HEK293 (cell line): ENCODE data around the gene ENO3.

Experiments used
- CTCF ChIA-PET: fragments of 350-600 bp; formaldehyde crosslinking; extraction: SDS; loops from one replicate; lab custom pipeline; 2021; ENCODE audit warnings: antibody characterized with exemption; lab: Yijun Ruan, JAX
- POLR2A ChIA-PET: fragments of 300-600 bp; formaldehyde crosslinking; extraction: SDS; loops from one replicate; lab custom pipeline; 2020; ENCODE audit warnings: antibody characterized with exemption, inconsistent platforms; lab: Yijun Ruan, JAX
- H3K27ac ChIP-seq: fragments of 200-500 bp; sonication (Bioruptor generic); 2 replicates; pipeline ENCODE4 v1.5.1; 2014; ENCODE audit warnings: low read depth, low read length, control low read depth, inconsistent platforms; ENCODE audit errors: extremely low read depth
- H3K36me3 ChIP-seq, 2 experiments: fragments of 200-500 bp in 1 of 2; sonication (Bioruptor generic) in 1 of 2; 1 replicate in 1 of 2; 2 replicates in 1 of 2; pipeline ENCODE4 v1.5.1; 2014 to 2017; ENCODE audit warnings: inconsistent platforms in 2 of 2, low read length in 2 of 2; ENCODE audit not compliant: control insufficient read depth in 2 of 2, insufficient read depth in 1 of 2
- H3K4me1 ChIP-seq: fragments of 200-500 bp; sonication (Bioruptor generic); 2 replicates; pipeline ENCODE4 v1.5.1; 2014; ENCODE audit warnings: mild to moderate bottlenecking, low read length, inconsistent platforms; ENCODE audit not compliant: control insufficient read depth, insufficient read depth
- H3K4me3 ChIP-seq: 2 replicates; pipeline ENCODE4 v1.5.1; 2011; ENCODE audit warnings: low read depth, mild to moderate bottlenecking, control low read depth, low read length, moderate library complexity
- H3K9me3 ChIP-seq: fragments of 200-500 bp; sonication (Bioruptor generic); 2 replicates; pipeline ENCODE4 v1.5.1; 2014; ENCODE audit warnings: low read depth, low read length, inconsistent platforms; ENCODE audit not compliant: control insufficient read depth, insufficient read depth
- BCL11A ChIP-seq: fragments of 450-650 bp; formaldehyde crosslinking; IDR thresholded peaks from 2 replicates; pipeline ENCODE4 v1.5.1; 2016; ENCODE audit warnings: low read depth, missing biosample characterization, missing genetic modification characterization
- CTCF ChIP-seq: fragments of 450-650 bp; formaldehyde crosslinking; IDR thresholded peaks from 2 replicates; pipeline ENCODE4 v1.5.1; 2016; ENCODE audit warnings: missing biosample characterization, missing genetic modification characterization
- EGR2 ChIP-seq: fragments of 450-650 bp; formaldehyde crosslinking; IDR thresholded peaks from 2 replicates; pipeline ENCODE4 v1.5.1; 2016; ENCODE audit warnings: low read depth, missing biosample characterization, missing genetic modification characterization
- ELK4 ChIP-seq: IDR thresholded peaks from 2 replicates; pipeline ENCODE4 v1.6.1; 2011; ENCODE audit warnings: mild to moderate bottlenecking, low read depth, low read length, borderline replicate concordance
- GLIS2 ChIP-seq: fragments of 450-650 bp; formaldehyde crosslinking; IDR thresholded peaks from 2 replicates; pipeline ENCODE4 v1.5.1; 2016; ENCODE audit warnings: missing biosample characterization, missing genetic modification characterization
- HIC1 ChIP-seq: fragments of 450-650 bp; formaldehyde crosslinking; IDR thresholded peaks from 2 replicates; pipeline ENCODE4 v1.5.1; 2016; ENCODE audit warnings: missing biosample characterization, missing genetic modification characterization
- HOXD13 ChIP-seq: sonication (generic); formaldehyde crosslinking; IDR thresholded peaks from 2 replicates; pipeline ENCODE4 v1.8.0; 2022; ENCODE audit warnings: missing genetic modification reagents, borderline replicate concordance
- IKZF3 ChIP-seq: fragments of 450-650 bp; IDR thresholded peaks from 2 replicates; pipeline ENCODE4 v1.5.0; 2018; ENCODE audit warnings: missing biosample characterization, mild to moderate bottlenecking, missing genetic modification characterization, moderate library complexity
- KLF16 ChIP-seq: fragments of 450-650 bp; formaldehyde crosslinking; IDR thresholded peaks from 2 replicates; pipeline ENCODE4 v1.5.1; 2017; ENCODE audit warnings: missing biosample characterization, missing genetic modification characterization
- OSR2 ChIP-seq: fragments of 450-650 bp; formaldehyde crosslinking; IDR thresholded peaks from 2 replicates; pipeline ENCODE4 v1.5.1; 2016; ENCODE audit warnings: missing biosample characterization, missing genetic modification characterization
- ZBTB11 ChIP-seq: fragments of 450-650 bp; formaldehyde crosslinking; conservative IDR thresholded peaks from 2 replicates; pipeline ENCODE4 v1.5.1; 2016; ENCODE audit warnings: low read depth, missing biosample characterization, missing genetic modification characterization
- ZEB2 ChIP-seq: fragments of 450-650 bp; formaldehyde crosslinking; IDR thresholded peaks from 2 replicates; pipeline ENCODE4 v1.5.1; 2016; ENCODE audit warnings: missing biosample characterization, missing genetic modification characterization
- ZFP41 ChIP-seq: fragments of 450-650 bp; formaldehyde crosslinking; IDR thresholded peaks from 2 replicates; pipeline ENCODE4 v1.5.1; 2016; ENCODE audit warnings: missing biosample characterization, missing genetic modification characterization, borderline replicate concordance
- ZNF132 ChIP-seq: fragments of 450-650 bp; formaldehyde crosslinking; IDR thresholded peaks from 2 replicates; pipeline ENCODE4 v1.5.1; 2017; ENCODE audit warnings: missing biosample characterization, missing genetic modification characterization, borderline replicate concordance
- ZNF23 ChIP-seq: fragments of 450-650 bp; formaldehyde crosslinking; IDR thresholded peaks from 2 replicates; pipeline ENCODE4 v1.5.1; 2016; ENCODE audit warnings: missing biosample characterization, missing genetic modification characterization, borderline replicate concordance
- ZNF335 ChIP-seq: fragments of 450-650 bp; formaldehyde crosslinking; conservative IDR thresholded peaks from 2 replicates; pipeline ENCODE4 v1.5.1; 2016; ENCODE audit warnings: missing biosample characterization, missing genetic modification characterization
- ZNF366 ChIP-seq: fragments of 450-650 bp; formaldehyde crosslinking; conservative IDR thresholded peaks from 2 replicates; pipeline ENCODE4 v1.5.1; 2016; ENCODE audit warnings: missing biosample characterization, missing genetic modification characterization
- ZNF391 ChIP-seq: fragments of 450-650 bp; formaldehyde crosslinking; IDR thresholded peaks from 2 replicates; pipeline ENCODE4 v1.5.1; 2016; ENCODE audit warnings: low read depth, missing biosample characterization, missing genetic modification characterization, borderline replicate concordance
- ZNF398 ChIP-seq: fragments of 450-650 bp; formaldehyde crosslinking; IDR thresholded peaks from 2 replicates; pipeline ENCODE4 v1.5.1; 2017; ENCODE audit warnings: missing biosample characterization, missing genetic modification characterization
- ZNF423 ChIP-seq: fragments of 450-650 bp; formaldehyde crosslinking; IDR thresholded peaks from 2 replicates; pipeline ENCODE4 v1.5.1; 2016; ENCODE audit warnings: missing biosample characterization, missing genetic modification characterization
- ZNF514 ChIP-seq: fragments of 450-650 bp; formaldehyde crosslinking; IDR thresholded peaks from 2 replicates; pipeline ENCODE4 v1.5.1; 2016; ENCODE audit warnings: missing biosample characterization, missing genetic modification characterization
- ZNF610 ChIP-seq: fragments of 450-650 bp; formaldehyde crosslinking; IDR thresholded peaks from 2 replicates; pipeline ENCODE4 v1.5.1; 2016; ENCODE audit warnings: missing biosample characterization, missing genetic modification characterization, borderline replicate concordance
- ZNF623 ChIP-seq: fragments of 450-650 bp; formaldehyde crosslinking; IDR thresholded peaks from 2 replicates; pipeline ENCODE4 v1.5.1; 2016; ENCODE audit warnings: missing biosample characterization, missing genetic modification characterization
- ZNF76 ChIP-seq: fragments of 450-650 bp; formaldehyde crosslinking; IDR thresholded peaks from 2 replicates; pipeline ENCODE4; 2016; ENCODE audit warnings: low read depth, missing biosample characterization, missing genetic modification characterization, borderline replicate concordance
- TF ChIP-seq, protein P1 (sequence below): fragments of 450-650 bp; formaldehyde crosslinking; IDR thresholded peaks from 2 replicates; pipeline ENCODE4 v1.5.1; 2017; ENCODE audit warnings: missing biosample characterization, missing genetic modification characterization

ENO3 gene

DNA sequence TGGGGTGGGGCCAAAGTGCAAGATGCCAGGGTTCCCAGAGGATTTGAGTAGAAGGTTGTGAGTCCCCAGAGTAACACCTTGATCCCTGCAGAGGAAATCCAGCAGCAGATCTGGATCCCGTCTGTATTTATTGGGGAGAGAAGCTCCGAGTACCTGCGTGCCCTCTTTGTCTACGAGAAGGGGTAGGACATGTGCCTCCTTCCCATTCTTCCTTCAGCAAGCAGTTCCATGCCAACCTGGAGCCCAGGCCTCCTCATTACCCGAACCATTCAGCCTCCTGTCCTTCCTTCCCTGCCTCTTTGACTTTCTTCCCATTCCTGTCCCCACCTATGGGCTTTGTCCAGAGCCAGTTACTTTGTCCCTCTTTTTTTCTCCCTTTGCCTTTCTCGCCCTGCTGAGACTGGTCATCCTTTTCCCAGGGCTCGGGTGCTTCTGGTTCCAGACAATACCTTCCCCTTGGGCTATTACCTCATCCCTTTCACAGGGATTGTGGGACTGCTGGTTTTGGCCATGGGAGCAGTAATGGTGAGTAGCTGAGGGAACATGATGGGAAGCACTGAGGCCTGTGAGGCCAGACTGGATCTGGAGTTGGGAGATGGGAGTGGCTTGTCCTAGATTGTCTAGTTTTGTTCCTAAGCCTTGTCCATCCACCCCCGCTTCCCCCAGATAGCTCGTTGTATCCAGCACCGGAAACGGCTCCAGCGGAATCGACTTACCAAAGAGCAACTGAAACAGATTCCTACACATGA, 8.0 kb upstream of the ENO3 start:
- ChIA-PET CTCF (interaction anchor here (1.1 to 1.2 kb wide), 2 partner anchors 33 to 45 kb away, joined by 4 to 7 read pairs; partner anchors contain the start of gene CAMTA2), POLR2A (interaction anchor here (0.7 to 17.9 kb wide), 5 partner anchors 10 to 60 kb away, joined by 3 to 358 read pairs (median 5); partner anchors contain the start of genes GP1BA, INCA1, KIF1C and SPAG7)
- no peak overlapping the region for H3K4me3 ChIP-seq
- peaks cover 21% of the 10 kb centered on the region for H3K4me1 ChIP-seq
- H3K9me3 ChIP-seq = no peaks in the 10 kb centered on the region
- peaks cover 38 to 70% of the 10 kb centered on the region in 2 experiments for H3K36me3 ChIP-seq
- H3K27ac ChIP-seq = peak overlapping the region; percentile 14; the same call in 1 of the 2 replicates
- no peak for TF ChIP-seq EGR2 (tag by site-specific recombination)
- TF ChIP-seq HIC1 = no peak
- TF ChIP-seq ZNF76 (tag by site-specific recombination) = 0 out of 2 replicates have a peak, but pooled peaks have one; percentile 33
- TF ChIP-seq KLF16 (tag by site-specific recombination) = no peak
- TF ChIP-seq ZFP41 (tag by site-specific recombination) = no peak
- TF ChIP-seq ZNF335 (tag by site-specific recombination) = no peak
- TF ChIP-seq ZNF623 = no peak
- no peak for TF ChIP-seq ZNF132 (tag by site-specific recombination)
- no peak for TF ChIP-seq ZNF423 (tag by site-specific recombination)
- TF ChIP-seq ZNF610 (tag by site-specific recombination) = no peak
- no peak for TF ChIP-seq ZNF514 (tag by site-specific recombination)
- TF ChIP-seq GLIS2 (tag by site-specific recombination) = no peak
- 0 out of 2 replicates have a peak, but pooled peaks have one; percentile 31 for TF ChIP-seq ZNF366 (tag by site-specific recombination)
- no peak for TF ChIP-seq ZBTB11
- TF ChIP-seq ZNF398 (tag by site-specific recombination) = no peak
- no peak for TF ChIP-seq ZNF391 (tag by site-specific recombination)
- TF ChIP-seq ZEB2 = no peak
- TF ChIP-seq OSR2 (tag by site-specific recombination) = no peak
- TF ChIP-seq ELK4 = no peak
- TF ChIP-seq HOXD13 (CRISPR knock-in tag) = no peak
- 0 out of 2 replicates have a peak, but pooled peaks have one; percentile 33 for TF ChIP-seq IKZF3 (tag by site-specific recombination)
- TF ChIP-seq ZNF23 (tag by site-specific recombination) = no peak
- no peak for TF ChIP-seq CTCF (tag by site-specific recombination)
- TF ChIP-seq BCL11A (tag by site-specific recombination) = no peak
- TF ChIP-seq, protein P1, sequence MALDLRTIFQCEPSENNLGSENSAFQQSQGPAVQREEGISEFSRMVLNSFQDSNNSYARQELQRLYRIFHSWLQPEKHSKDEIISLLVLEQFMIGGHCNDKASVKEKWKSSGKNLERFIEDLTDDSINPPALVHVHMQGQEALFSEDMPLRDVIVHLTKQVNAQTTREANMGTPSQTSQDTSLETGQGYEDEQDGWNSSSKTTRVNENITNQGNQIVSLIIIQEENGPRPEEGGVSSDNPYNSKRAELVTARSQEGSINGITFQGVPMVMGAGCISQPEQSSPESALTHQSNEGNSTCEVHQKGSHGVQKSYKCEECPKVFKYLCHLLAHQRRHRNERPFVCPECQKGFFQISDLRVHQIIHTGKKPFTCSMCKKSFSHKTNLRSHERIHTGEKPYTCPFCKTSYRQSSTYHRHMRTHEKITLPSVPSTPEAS = no peak
